Measurements from ENCODE around the gene TARP.

TARP gene

GRCh38 chr7:38222481-38223096 is 50.8 kb downstream of the TARP start:
- in situ Hi-C loops (cut with MboI; ENCODE audit: low sequenced_read_pairs), result loop anchor here (5.0 to 25.0 kb wide), 3 partner anchors 95 to 310 kb away; partner anchors contain the start of genes EPDR1 and SFRP4

GRCh38 chr7:38220452-38220851 is 53.0 kb downstream of the TARP start:
- in situ Hi-C loops (cut with MboI; ENCODE audit: low sequenced_read_pairs), result loop anchor here (5.0 to 25.0 kb wide), 3 partner anchors 97 to 308 kb away; partner anchors contain the start of genes EPDR1 and SFRP4

- in situ Hi-C loops (cut with MboI; ENCODE audit: low sequenced_read_pairs), result loop anchor here (25.0 kb wide), 1 partner anchor 305 kb away; the partner anchor contains the start of genes EPDR1 and SFRP4
Observed at GRCh38 chr7:38217672-38218071, 55.8 kb downstream of the TARP start.

- in situ Hi-C loops (cut with MboI; ENCODE audit: low sequenced_read_pairs), result loop anchor here (25.0 kb wide), 1 partner anchor 304 kb away; the partner anchor contains the start of genes EPDR1 and SFRP4
Observed at GRCh38 chr7:38215735-38216670, 57.4 kb downstream of the TARP start.

GRCh38 chr7:38215115-38215514 is 58.3 kb downstream of the TARP start:
- in situ Hi-C loops (cut with MboI; ENCODE audit: low sequenced_read_pairs), result loop anchor here (25.0 kb wide), 1 partner anchor 303 kb away; the partner anchor contains the start of genes EPDR1 and SFRP4

GRCh38 chr7:38211940-38212339 is 61.5 kb downstream of the TARP start:
- in situ Hi-C loops (cut with MboI; ENCODE audit: low sequenced_read_pairs), result loop anchor here (25.0 kb wide), 1 partner anchor 300 kb away; the partner anchor contains the start of genes EPDR1 and SFRP4

- in situ Hi-C loops (cut with MboI; ENCODE audit: low sequenced_read_pairs), result loop anchor here (25.0 kb wide), 1 partner anchor 299 kb away; the partner anchor contains the start of genes EPDR1 and SFRP4
Observed at GRCh38 chr7:38211486-38211885, 62.0 kb downstream of the TARP start.

Measured in HL-60/S4 (cell line).